Measurements from ENCODE around the gene GDF10. TPM values are rescaled to one million over a fixed set of nuclear protein-coding genes. Genes with fewer than 3 reads are reported as not detected.
A peak's percentile ranks its signal among the peaks of the same experiment; 100 is the strongest.

Gene GDF10
- total RNA-seq, 1 donor = under 0.01 TPM

- Histone ChIP-seq H3K79me2 (ENCODE audit: insufficient read depth, low read length) (no peaks in the 10 kb centered on the region), H3K36me3 (ENCODE audit: insufficient read depth, low read length) (no peaks in the 10 kb centered on the region), H3K4me3 (ENCODE audit: insufficient read depth, low read length) (no peak overlapping the region), H3K27me3 (ENCODE audit: insufficient read depth, low read length) (peaks cover 17% of the 10 kb centered on the region), H2AFZ (ENCODE audit: low read length) (no peak overlapping the region), H3K4me1 (ENCODE audit: insufficient read depth, low read length) (no peaks in the 10 kb centered on the region), H3K4me2 (ENCODE audit: insufficient read depth, low read length) (no peak overlapping the region), H3K27ac (ENCODE audit: low read depth, low read length) (no peak overlapping the region), H4K20me1 (ENCODE audit: insufficient read depth, low read length) (no peaks in the 10 kb centered on the region), H3K9me3 (ENCODE audit: low read depth, low read length) (no peaks in the 10 kb centered on the region)
- TF ChIP-seq, protein P1, sequence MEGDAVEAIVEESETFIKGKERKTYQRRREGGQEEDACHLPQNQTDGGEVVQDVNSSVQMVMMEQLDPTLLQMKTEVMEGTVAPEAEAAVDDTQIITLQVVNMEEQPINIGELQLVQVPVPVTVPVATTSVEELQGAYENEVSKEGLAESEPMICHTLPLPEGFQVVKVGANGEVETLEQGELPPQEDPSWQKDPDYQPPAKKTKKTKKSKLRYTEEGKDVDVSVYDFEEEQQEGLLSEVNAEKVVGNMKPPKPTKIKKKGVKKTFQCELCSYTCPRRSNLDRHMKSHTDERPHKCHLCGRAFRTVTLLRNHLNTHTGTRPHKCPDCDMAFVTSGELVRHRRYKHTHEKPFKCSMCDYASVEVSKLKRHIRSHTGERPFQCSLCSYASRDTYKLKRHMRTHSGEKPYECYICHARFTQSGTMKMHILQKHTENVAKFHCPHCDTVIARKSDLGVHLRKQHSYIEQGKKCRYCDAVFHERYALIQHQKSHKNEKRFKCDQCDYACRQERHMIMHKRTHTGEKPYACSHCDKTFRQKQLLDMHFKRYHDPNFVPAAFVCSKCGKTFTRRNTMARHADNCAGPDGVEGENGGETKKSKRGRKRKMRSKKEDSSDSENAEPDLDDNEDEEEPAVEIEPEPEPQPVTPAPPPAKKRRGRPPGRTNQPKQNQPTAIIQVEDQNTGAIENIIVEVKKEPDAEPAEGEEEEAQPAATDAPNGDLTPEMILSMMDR (IDR thresholded peaks at IDR 0.05; ENCODE audit: extremely low read depth, low read depth, low read length) = no peak
- no peak for DNase-seq (ENCODE audit: insufficient read length, low spot score, missing footprints)
These were observed 11.4 kb downstream of the GDF10 start for GRCh38 chr10:47311193-47311931.

GRCh38 chr10:47311932-47312662 lies 12.1 kb downstream of the GDF10 start:
- H2AFZ ChIP-seq (ENCODE audit: low read length) = no peak overlapping the region
- peaks cover 11% of the 10 kb centered on the region for H3K27me3 ChIP-seq (ENCODE audit: insufficient read depth, low read length)
- H3K27ac ChIP-seq (ENCODE audit: low read depth, low read length) = no peak overlapping the region
- peak; percentile 97 for DNase-seq (ENCODE audit: insufficient read length, low spot score, missing footprints)
- H4K20me1 ChIP-seq (ENCODE audit: insufficient read depth, low read length) = no peaks in the 10 kb centered on the region
- no peaks in the 10 kb centered on the region for H3K4me1 ChIP-seq (ENCODE audit: insufficient read depth, low read length)
- H3K4me3 ChIP-seq (ENCODE audit: insufficient read depth, low read length) = no peak overlapping the region
- no peaks in the 10 kb centered on the region for H3K36me3 ChIP-seq (ENCODE audit: insufficient read depth, low read length)
- no peaks in the 10 kb centered on the region for H3K9me3 ChIP-seq (ENCODE audit: low read depth, low read length)
- TF ChIP-seq, protein P1 (IDR thresholded peaks at IDR 0.05; ENCODE audit: extremely low read depth, low read depth, low read length) = peak; percentile 84
- H3K4me2 ChIP-seq (ENCODE audit: insufficient read depth, low read length) = no peak overlapping the region
- H3K79me2 ChIP-seq (ENCODE audit: insufficient read depth, low read length) = no peaks in the 10 kb centered on the region

- peak; percentile 29 for DNase-seq (ENCODE audit: insufficient read length, low spot score, missing footprints)
- Histone ChIP-seq H3K27me3 (ENCODE audit: insufficient read depth, low read length) (peaks cover 6% of the 10 kb centered on the region), H3K79me2 (ENCODE audit: insufficient read depth, low read length) (no peaks in the 10 kb centered on the region), H2AFZ (ENCODE audit: low read length) (no peak overlapping the region), H3K4me1 (ENCODE audit: insufficient read depth, low read length) (no peaks in the 10 kb centered on the region), H3K36me3 (ENCODE audit: insufficient read depth, low read length) (no peaks in the 10 kb centered on the region), H3K9me3 (ENCODE audit: low read depth, low read length) (no peaks in the 10 kb centered on the region), H3K4me3 (ENCODE audit: insufficient read depth, low read length) (no peak overlapping the region), H3K27ac (ENCODE audit: low read depth, low read length) (no peak overlapping the region), H3K4me2 (ENCODE audit: insufficient read depth, low read length) (no peak overlapping the region), H4K20me1 (ENCODE audit: insufficient read depth, low read length) (no peaks in the 10 kb centered on the region)
- TF ChIP-seq, protein P1 (IDR thresholded peaks at IDR 0.05; ENCODE audit: extremely low read depth, low read depth, low read length) = no peak
These were observed 12.6 kb downstream of the GDF10 start for GRCh38 chr10:47312663-47312995.

GRCh38 chr10:47314416-47314970 lies 14.5 kb downstream of the GDF10 start:
- no peaks in the 10 kb centered on the region for H3K79me2 ChIP-seq (ENCODE audit: insufficient read depth, low read length)
- H3K4me3 ChIP-seq (ENCODE audit: insufficient read depth, low read length) = no peak overlapping the region
- H3K4me2 ChIP-seq (ENCODE audit: insufficient read depth, low read length) = no peak overlapping the region
- peaks cover 2% of the 10 kb centered on the region for H3K27me3 ChIP-seq (ENCODE audit: insufficient read depth, low read length)
- H3K9me3 ChIP-seq (ENCODE audit: low read depth, low read length) = no peaks in the 10 kb centered on the region
- no peak overlapping the region for H2AFZ ChIP-seq (ENCODE audit: low read length)
- H4K20me1 ChIP-seq (ENCODE audit: insufficient read depth, low read length) = no peaks in the 10 kb centered on the region
- H3K27ac ChIP-seq (ENCODE audit: low read depth, low read length) = no peak overlapping the region
- peak; percentile 46 for DNase-seq (ENCODE audit: insufficient read length, low spot score, missing footprints)
- H3K36me3 ChIP-seq (ENCODE audit: insufficient read depth, low read length) = no peaks in the 10 kb centered on the region
- no peaks in the 10 kb centered on the region for H3K4me1 ChIP-seq (ENCODE audit: insufficient read depth, low read length)
- TF ChIP-seq, protein P1 (IDR thresholded peaks at IDR 0.05; ENCODE audit: extremely low read depth, low read depth, low read length) = no peak
